SK-N-SH (cell line): ENCODE data around the gene DNAJA3. TPM values are rescaled to one million over a fixed set of nuclear protein-coding genes. Genes with fewer than 3 reads are reported as not detected.

Source experiments
- CTCF ChIA-PET: fragments of 300-600, 350-600 bp; formaldehyde crosslinking; extraction: SDS; loops from one replicate; lab custom pipeline; 2021; lab: Yijun Ruan, JAX
- POLR2A ChIA-PET: fragments of 350-600 bp; sonication (Branson Sonifier 250); formaldehyde crosslinking; extraction: SDS; loops from one replicate; lab custom pipeline; 2020; ENCODE audit warnings: antibody characterized with exemption, inconsistent platforms; lab: Yijun Ruan, JAX
- DNase-seq: peaks from one replicate; pipeline ENCODE4 v3.0.0; 2012
- H2AFZ ChIP-seq: fragments of 200-600 bp; sonication (generic); 2 replicates; pipeline ENCODE4 v1.8.1; 2016; ENCODE audit warnings: antibody characterized with exemption, mild to moderate bottlenecking, low read depth
- H3F3A ChIP-seq: fragments of 200-600 bp; sonication (generic); replicated peaks from 2 replicates; pipeline ENCODE3; 2016; ENCODE audit warnings: antibody characterized with exemption, mild to moderate bottlenecking; ENCODE audit not compliant: insufficient read depth
- H3K27ac ChIP-seq, 2 experiments: fragments of 200-500 bp in 1 of 2; fragments of 200-600 bp in 1 of 2; sonication (Bioruptor generic) in 1 of 2; sonication (generic), shearing (Covaris generic) in 1 of 2; 2 replicates each; pipeline versions ENCODE4 v1.5.1 to v1.6.1; 2014 to 2016; ENCODE audit warnings: low read depth in 2 of 2, inconsistent platforms in 1 of 2, low read length in 1 of 2, mild to moderate bottlenecking in 1 of 2, mixed read lengths in 1 of 2
- H3K27me3 ChIP-seq: fragments of 200-600 bp; sonication (generic), shearing (Covaris generic); 2 replicates; pipeline ENCODE4 v1.6.1; 2016; ENCODE audit warnings: mixed run types; ENCODE audit not compliant: insufficient read depth
- H3K36me3 ChIP-seq, 2 experiments: fragments of 200-500 bp in 1 of 2; fragments of 200-600 bp in 1 of 2; sonication (Bioruptor generic) in 1 of 2; sonication (generic) in 1 of 2; replicated peaks in 1 of 2; 2 replicates each; pipeline versions ENCODE3 to v1.5.1; 2014 to 2016; ENCODE audit warnings: low read length in 1 of 2, mild to moderate bottlenecking in 1 of 2; ENCODE audit not compliant: insufficient read depth in 2 of 2, control insufficient read depth in 1 of 2
- H3K4me1 ChIP-seq, 2 experiments: fragments of 200-500 bp in 1 of 2; fragments of 200-600 bp in 1 of 2; sonication (Bioruptor generic) in 1 of 2; sonication (generic), shearing (Covaris generic) in 1 of 2; 2 replicates each; pipeline versions ENCODE4 v1.5.1 to v1.6.1; 2014 to 2016; ENCODE audit warnings: low read depth in 1 of 2, low read length in 1 of 2, mixed run types in 1 of 2; ENCODE audit not compliant: insufficient read depth in 2 of 2, control insufficient read depth in 1 of 2
- H3K4me2 ChIP-seq: fragments of 200-600 bp; sonication (generic), shearing (Covaris generic); 2 replicates; pipeline ENCODE4 v1.6.1; 2017; ENCODE audit warnings: mixed run types
- H3K4me3 ChIP-seq, 2 experiments: fragments of 200-500 bp in 1 of 2; fragments of 200-600 bp in 1 of 2; sonication (Bioruptor generic) in 1 of 2; sonication (generic), shearing (Covaris generic) in 1 of 2; 2 replicates each; pipeline versions ENCODE4 v1.5.1 to v1.8.1; 2014 to 2016; ENCODE audit warnings: low read depth in 2 of 2, inconsistent platforms in 1 of 2, low read length in 1 of 2, mild to moderate bottlenecking in 1 of 2, mixed read lengths in 1 of 2, moderate library complexity in 1 of 2
- H3K79me2 ChIP-seq: fragments of 200-600 bp; sonication (generic); 2 replicates; pipeline ENCODE4 v1.8.1; 2017; ENCODE audit warnings: mild to moderate bottlenecking; ENCODE audit not compliant: insufficient read depth
- H3K9ac ChIP-seq: fragments of 200-600 bp; sonication (generic); 2 replicates; pipeline ENCODE4 v1.6.1; 2017; ENCODE audit warnings: mixed run types
- H3K9me2 ChIP-seq: fragments of 200-600 bp; sonication (generic); 2 replicates; pipeline ENCODE4 v1.6.1; 2017; ENCODE audit warnings: mixed run types
- H3K9me3 ChIP-seq: fragments of 200-600 bp; sonication (generic); 2 replicates; pipeline ENCODE4 v1.6.1; 2017; ENCODE audit warnings: mixed run types, mild to moderate bottlenecking, moderate library complexity
- H4K20me1 ChIP-seq: fragments of 200-600 bp; sonication (generic); 2 replicates; pipeline ENCODE4 v1.6.1; 2017; ENCODE audit warnings: mild to moderate bottlenecking, mixed run types; ENCODE audit not compliant: insufficient read depth
- CHD2 ChIP-seq: fragments of 150-350 bp; IDR thresholded peaks from 2 replicates; pipeline ENCODE4 v1.6.1; 2018; ENCODE audit warnings: low read length; ENCODE audit not compliant: partially characterized antibody
- CTCF ChIP-seq: fragments of 200-600 bp; sonication (generic); IDR thresholded peaks from 2 replicates; pipeline ENCODE4 v1.6.1; 2017; ENCODE audit warnings: antibody characterized with exemption, mild to moderate bottlenecking, moderate library complexity
- EP300 ChIP-seq, 2 experiments: IDR thresholded peaks; 2 replicates each; pipeline versions ENCODE4 v1.4.0 to v1.6.1; 2012; ENCODE audit warnings: borderline replicate concordance in 1 of 2, low read depth in 1 of 2, low read length in 1 of 2
- FOSL2 ChIP-seq: IDR thresholded peaks from 2 replicates; pipeline ENCODE4 v1.4.0; 2012; ENCODE audit warnings: low read depth, mild to moderate bottlenecking, moderate library complexity, borderline replicate concordance
- GABPA ChIP-seq: IDR thresholded peaks from 2 replicates; pipeline ENCODE4 v1.4.0; 2012; ENCODE audit warnings: low read depth, mild to moderate bottlenecking
- GATA2 ChIP-seq: sonication (generic); formaldehyde crosslinking; IDR thresholded peaks from 2 replicates; pipeline ENCODE4 v1.5.0; 2020; ENCODE audit warnings: mild to moderate bottlenecking, missing genetic modification reagents
- IRF3 ChIP-seq: fragments of 150-350 bp; IDR thresholded peaks from 2 replicates; pipeline ENCODE4 v1.6.1; 2016; ENCODE audit warnings: mild to moderate bottlenecking, low read depth, low read length
- JUND ChIP-seq: IDR thresholded peaks from 2 replicates; pipeline ENCODE4 v1.4.0; 2012
- MAX ChIP-seq: IDR thresholded peaks from 2 replicates; pipeline ENCODE4 v1.4.0; 2012; ENCODE audit warnings: low read depth
- NRF1 ChIP-seq: IDR thresholded peaks from 2 replicates; pipeline ENCODE4 v1.6.1; 2012; ENCODE audit warnings: low read depth, mild to moderate bottlenecking, low read length
- PBX3 ChIP-seq: IDR thresholded peaks from 2 replicates; pipeline ENCODE4; 2012
- POLR2AphosphoS5 ChIP-seq: IDR thresholded peaks from 2 replicates; pipeline ENCODE4 v1.6.1; 2012; ENCODE audit warnings: low read depth, low read length
- REST ChIP-seq: IDR thresholded peaks from 2 replicates; pipeline ENCODE4 v1.6.1; 2012; ENCODE audit warnings: mild to moderate bottlenecking, low read depth, low read length, moderate library complexity
- RFX5 ChIP-seq: IDR thresholded peaks from 2 replicates; pipeline ENCODE4 v1.6.1; 2012; ENCODE audit warnings: mild to moderate bottlenecking, improper control_type of control experiment, low read length
- TAF1 ChIP-seq: IDR thresholded peaks from 2 replicates; pipeline ENCODE4 v1.6.1; 2012; ENCODE audit warnings: low read depth, mild to moderate bottlenecking, low read length, moderate library complexity, borderline replicate concordance
- TCF12 ChIP-seq: IDR thresholded peaks from 2 replicates; pipeline ENCODE4 v1.4.0; 2012
- USF2 ChIP-seq: fragments of 150-350 bp; IDR thresholded peaks from 2 replicates; pipeline ENCODE4 v1.6.1; 2017; ENCODE audit warnings: antibody characterized with exemption, low read length, low read depth, borderline replicate concordance
- WGBS: methylation state at CpG from one replicate; pipeline ENCODE4 v1.1.6; 2017; ENCODE audit warnings: low lambda C conversion rate; 5-methylcytosine and 5-hydroxymethylcytosine counted together
- polyA plus RNA-seq, 3 experiments: library from polyadenylated mRNA; depleted of rRNA; stranded (reverse); fragments of >200 nt; gene quantifications; 2 replicates each; pipeline ENCODE4 v1.2.3, GENCODE V29; 2012

The DNAJA3 gene
- polyA plus RNA-seq, 1 of the 3 experiments (the other 2 are of a cell fraction) = 52.6 TPM

GRCh38 chr16:4443986-4444385, 18.3 kb downstream of the DNAJA3 start:
- no peaks in the 10 kb centered on the region for H3K27me3 ChIP-seq
- 74% methylated on average over 4 of the region's 4 CpGs for whole genome bisulfite sequencing
- no peak for DNase-seq
- no peaks in the 10 kb centered on the region for H3K4me1 ChIP-seq
- TF ChIP-seq MAX = no peak
- TF ChIP-seq POLR2AphosphoS5 = no peak
- no peak for TF ChIP-seq REST
- no peak for TF ChIP-seq GATA2 (CRISPR knock-in tag)
- no peak for TF ChIP-seq IRF3
- no peak for TF ChIP-seq NRF1
- TF ChIP-seq TCF12 = no peak
- H3K79me2 ChIP-seq = no peaks in the 10 kb centered on the region
- no peaks in the 10 kb centered on the region for H3K9me2 ChIP-seq
- no peak overlapping the region for H3K4me3 ChIP-seq
- H3K36me3 ChIP-seq = peaks cover 26 to 60% of the 10 kb centered on the region in 2 experiments
- H3K27ac ChIP-seq = no peak overlapping the region
- ChIA-PET CTCF (interaction anchor here (0.7 to 1.5 kb wide), 2 partner anchors 42 to 512 kb away, joined by 3 read pairs; no protein-coding TSS in a partner anchor), POLR2A (interaction anchor here (0.6 kb wide), 1 partner anchor 15 kb away, joined by 3 read pairs; no protein-coding TSS in a partner anchor)
- no peak overlapping the region for H2AFZ ChIP-seq
- no peak overlapping the region for H3K4me2 ChIP-seq
- no peak overlapping the region for H3K9ac ChIP-seq
- H3F3A ChIP-seq = no peaks in the 10 kb centered on the region
- H4K20me1 ChIP-seq = no peaks in the 10 kb centered on the region
- no peaks in the 10 kb centered on the region for H3K9me3 ChIP-seq

- no peaks in the 10 kb centered on the region for H3K27me3 ChIP-seq
- no peak overlapping the region for H3K27ac ChIP-seq
- no peaks in the 10 kb centered on the region for H3K4me1 ChIP-seq
- no peak overlapping the region for H3K4me3 ChIP-seq
- H3K79me2 ChIP-seq = no peaks in the 10 kb centered on the region
- H3K36me3 ChIP-seq = peaks cover 11 to 50% of the 10 kb centered on the region in 2 experiments
- no peak overlapping the region for H2AFZ ChIP-seq
- ChIA-PET POLR2A (interaction anchor here (1.5 kb wide), 1 partner anchor 9 kb away, joined by 4 read pairs; no protein-coding TSS in a partner anchor), CTCF (interaction anchor here (1.0 kb wide), 1 partner anchor 48 kb away, joined by 3 read pairs; no protein-coding TSS in a partner anchor)
- no peaks in the 10 kb centered on the region for H3K9me3 ChIP-seq
- no peak for DNase-seq
- 84% methylated on average over 13 of the region's 14 CpGs for WGBS
- H3K4me2 ChIP-seq = no peak overlapping the region
- H4K20me1 ChIP-seq = no peaks in the 10 kb centered on the region
- H3F3A ChIP-seq = no peaks in the 10 kb centered on the region
- no peaks in the 10 kb centered on the region for H3K9me2 ChIP-seq
- H3K9ac ChIP-seq = no peak overlapping the region
- no peak for TF ChIP-seq CTCF
- TF ChIP-seq FOSL2 = no peak
- TF ChIP-seq JUND = no peak
- no peak for TF ChIP-seq PBX3
- TF ChIP-seq EP300 (IDR thresholded peaks at IDR 0.05; ENCODE audit: borderline replicate concordance in 1 of 2, low read depth in 1 of 2, low read length in 1 of 2) = no peak
- no peak for TF ChIP-seq GABPA
- no peak for TF ChIP-seq CHD2
- TF ChIP-seq TAF1 = no peak
- no peak for TF ChIP-seq TCF12
- no peak for TF ChIP-seq RFX5
- TF ChIP-seq USF2 = no peak
Observed at GRCh38 chr16:4450430-4450829, 24.8 kb downstream of the DNAJA3 start.
